ENCODE data around the gene MB. TPM values are rescaled to one million over a fixed set of nuclear protein-coding genes. Genes with fewer than 3 reads are reported as not detected.

MB gene
- total and polyA plus RNA-seq, 2 donors (not counting 1 experiment from before 2014, with no cell fraction given), result not detected

GRCh38 chr22:35598396-35598710, 18.8 kb downstream of the MB start:
- no peak for TF ChIP-seq EZH2 (IDR thresholded peaks at IDR 0.05; ENCODE audit: borderline replicate concordance, insufficient read depth, low read depth, low read length, poor library complexity, severe bottlenecking)
- TF ChIP-seq, protein P1, sequence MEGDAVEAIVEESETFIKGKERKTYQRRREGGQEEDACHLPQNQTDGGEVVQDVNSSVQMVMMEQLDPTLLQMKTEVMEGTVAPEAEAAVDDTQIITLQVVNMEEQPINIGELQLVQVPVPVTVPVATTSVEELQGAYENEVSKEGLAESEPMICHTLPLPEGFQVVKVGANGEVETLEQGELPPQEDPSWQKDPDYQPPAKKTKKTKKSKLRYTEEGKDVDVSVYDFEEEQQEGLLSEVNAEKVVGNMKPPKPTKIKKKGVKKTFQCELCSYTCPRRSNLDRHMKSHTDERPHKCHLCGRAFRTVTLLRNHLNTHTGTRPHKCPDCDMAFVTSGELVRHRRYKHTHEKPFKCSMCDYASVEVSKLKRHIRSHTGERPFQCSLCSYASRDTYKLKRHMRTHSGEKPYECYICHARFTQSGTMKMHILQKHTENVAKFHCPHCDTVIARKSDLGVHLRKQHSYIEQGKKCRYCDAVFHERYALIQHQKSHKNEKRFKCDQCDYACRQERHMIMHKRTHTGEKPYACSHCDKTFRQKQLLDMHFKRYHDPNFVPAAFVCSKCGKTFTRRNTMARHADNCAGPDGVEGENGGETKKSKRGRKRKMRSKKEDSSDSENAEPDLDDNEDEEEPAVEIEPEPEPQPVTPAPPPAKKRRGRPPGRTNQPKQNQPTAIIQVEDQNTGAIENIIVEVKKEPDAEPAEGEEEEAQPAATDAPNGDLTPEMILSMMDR (IDR thresholded peaks at IDR 0.05), result no peak
- H3K27me3 ChIP-seq (replicated peaks in 1 of 4; ENCODE audit: control extremely low read depth in 1 of 4, control insufficient read depth in 3 of 4, insufficient read depth in 4 of 4, low read length in 3 of 4), result no peaks in the 10 kb centered on the region
- no peaks in the 10 kb centered on the region for H3K4me1 ChIP-seq (ENCODE audit: control insufficient read depth in 2 of 2, insufficient read depth in 2 of 2, low read length in 2 of 2)
- H3K79me2 ChIP-seq (ENCODE audit: control insufficient read depth, insufficient read depth, low read length), result no peaks in the 10 kb centered on the region
- CTCF ChIA-PET, result no interaction called here
- POLR2A ChIA-PET, result no interaction called here
- Mint-ChIP-seq H3K4me1 (no peaks in the 10 kb centered on the region), H3K27ac (no peak overlapping the region), H3K9me3 (ENCODE audit: insufficient read depth) (no peaks in the 10 kb centered on the region), H3K27me3 (peaks cover 12% of the 10 kb centered on the region), H3K4me3 (no peak overlapping the region)
- no peaks in the 10 kb centered on the region for H3K36me3 ChIP-seq (replicated peaks in 1 of 2; ENCODE audit: control extremely low read depth in 1 of 2, control insufficient read depth in 1 of 2, extremely low read depth in 1 of 2, insufficient read depth in 2 of 2, low read length in 1 of 2)
- H2AFZ ChIP-seq (ENCODE audit: insufficient read depth, low read depth, low read length, poor library complexity, severe bottlenecking), result no peak overlapping the region
- 97% methylated on average over 4 of the region's 4 CpGs for WGBS (ENCODE audit: insufficient coverage)
- no peak for ATAC-seq (ENCODE audit: low read depth)
- no peak overlapping the region for H3K4me2 ChIP-seq (replicated peaks; ENCODE audit: low read depth, low read length, poor library complexity, severe bottlenecking)
- DNase-seq, result no peak
- H3K27ac ChIP-seq (ENCODE audit: low read length in 2 of 2), result no peak overlapping the region
- no peak overlapping the region for H3K4me3 ChIP-seq (ENCODE audit: control extremely low read depth in 1 of 5, extremely low read depth in 1 of 5, insufficient read depth in 1 of 5, low read depth in 2 of 5, low read length in 4 of 5)
- no peak overlapping the region for H3K9ac ChIP-seq (ENCODE audit: low read length)
- H3K9me3 ChIP-seq (ENCODE audit: control extremely low read depth in 1 of 3, control insufficient read depth in 2 of 3, insufficient read depth in 1 of 3, low read length in 2 of 3), result peaks cover 0 to 3% (median 0%) of the 10 kb centered on the region in 3 donors
- intact Hi-C loops (cut with micrococcal nuclease), result no loop called here
- no peaks in the 10 kb centered on the region for H4K20me1 ChIP-seq (ENCODE audit: control insufficient read depth, insufficient read depth, low read length, poor library complexity, severe bottlenecking)

DNA sequence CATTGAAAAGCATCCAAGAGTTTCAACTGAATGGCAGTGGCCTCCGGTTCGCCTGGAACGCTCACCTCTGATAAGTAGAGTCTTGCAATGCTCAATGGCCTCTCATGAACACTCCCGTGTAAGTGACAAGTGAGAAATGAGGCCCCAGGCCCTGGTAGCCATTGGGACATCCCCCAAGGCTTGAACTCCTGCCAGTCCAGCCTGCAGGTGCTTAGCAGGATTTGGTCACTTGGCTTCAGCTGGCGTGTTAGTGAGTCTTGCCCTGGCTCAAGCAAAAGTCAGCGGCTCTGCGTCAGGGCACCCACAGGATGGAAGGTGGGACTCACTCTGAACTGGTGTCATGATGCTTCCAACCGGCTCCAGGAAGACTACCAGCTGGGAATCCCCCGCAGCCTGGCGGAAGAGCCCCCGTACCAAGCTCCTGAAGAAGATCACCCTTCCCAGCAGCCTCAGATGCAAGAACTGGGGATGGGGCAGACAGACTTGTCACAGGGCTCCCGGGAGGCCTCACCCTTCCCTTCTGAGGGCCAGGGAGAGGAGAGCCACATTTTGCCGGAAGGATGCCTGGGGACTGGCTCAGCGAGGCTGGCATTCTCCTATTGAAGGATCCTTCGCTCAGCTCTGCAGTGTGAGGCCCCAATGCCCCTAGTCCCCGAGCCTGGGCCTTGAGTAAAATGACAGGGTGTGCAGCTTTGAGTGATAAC, 19.3 kb downstream of the MB start:
- Mint-ChIP-seq H3K4me1 (no peaks in the 10 kb centered on the region), H3K4me3 (no peak overlapping the region), H3K27ac (no peak overlapping the region), H3K9me3 (ENCODE audit: insufficient read depth) (no peaks in the 10 kb centered on the region), H3K27me3 (peaks cover 12% of the 10 kb centered on the region)
- Histone ChIP-seq H3K4me1 (ENCODE audit: control insufficient read depth in 2 of 2, insufficient read depth in 2 of 2, low read length in 2 of 2) (no peaks in the 10 kb centered on the region), H2AFZ (ENCODE audit: insufficient read depth, low read depth, low read length, poor library complexity, severe bottlenecking) (no peak overlapping the region), H3K27me3 (replicated peaks in 1 of 4; ENCODE audit: control extremely low read depth in 1 of 4, control insufficient read depth in 3 of 4, insufficient read depth in 4 of 4, low read length in 3 of 4) (no peaks in the 10 kb centered on the region), H3K4me2 (replicated peaks; ENCODE audit: low read depth, low read length, poor library complexity, severe bottlenecking) (no peak overlapping the region), H3K9me3 (ENCODE audit: control extremely low read depth in 1 of 3, control insufficient read depth in 2 of 3, insufficient read depth in 1 of 3, low read length in 2 of 3) (peaks cover 0 to 3% (median 0%) of the 10 kb centered on the region in 3 donors), H3K36me3 (replicated peaks in 1 of 2; ENCODE audit: control extremely low read depth in 1 of 2, control insufficient read depth in 1 of 2, extremely low read depth in 1 of 2, insufficient read depth in 2 of 2, low read length in 1 of 2) (no peaks in the 10 kb centered on the region), H3K79me2 (ENCODE audit: control insufficient read depth, insufficient read depth, low read length) (no peaks in the 10 kb centered on the region), H4K20me1 (ENCODE audit: control insufficient read depth, insufficient read depth, low read length, poor library complexity, severe bottlenecking) (no peaks in the 10 kb centered on the region), H3K4me3 (ENCODE audit: control extremely low read depth in 1 of 5, extremely low read depth in 1 of 5, insufficient read depth in 1 of 5, low read depth in 2 of 5, low read length in 4 of 5) (no peak overlapping the region), H3K27ac (ENCODE audit: low read length in 2 of 2) (no peak overlapping the region), H3K9ac (ENCODE audit: low read length) (no peak overlapping the region)
- POLR2A ChIA-PET, result no interaction called here
- CTCF ChIA-PET, result no interaction called here
- ATAC-seq (ENCODE audit: low read depth) (no peak), DNase-seq (no peak)
- intact Hi-C loops (cut with micrococcal nuclease), result no loop called here
- TF ChIP-seq, protein P1 (IDR thresholded peaks at IDR 0.05), result no peak
- TF ChIP-seq EZH2 (IDR thresholded peaks at IDR 0.05; ENCODE audit: borderline replicate concordance, insufficient read depth, low read depth, low read length, poor library complexity, severe bottlenecking), result no peak
- 84% methylated on average over 16 of the region's 16 CpGs for WGBS (ENCODE audit: insufficient coverage)
